ENCODE measurements around the gene C16orf87. TPM values are rescaled to one million over a fixed set of nuclear protein-coding genes. Genes with fewer than 3 reads are reported as not detected.

C16orf87 gene
- total RNA-seq, 1 experiment from 2014 or later, result 13.5 TPM

DNA sequence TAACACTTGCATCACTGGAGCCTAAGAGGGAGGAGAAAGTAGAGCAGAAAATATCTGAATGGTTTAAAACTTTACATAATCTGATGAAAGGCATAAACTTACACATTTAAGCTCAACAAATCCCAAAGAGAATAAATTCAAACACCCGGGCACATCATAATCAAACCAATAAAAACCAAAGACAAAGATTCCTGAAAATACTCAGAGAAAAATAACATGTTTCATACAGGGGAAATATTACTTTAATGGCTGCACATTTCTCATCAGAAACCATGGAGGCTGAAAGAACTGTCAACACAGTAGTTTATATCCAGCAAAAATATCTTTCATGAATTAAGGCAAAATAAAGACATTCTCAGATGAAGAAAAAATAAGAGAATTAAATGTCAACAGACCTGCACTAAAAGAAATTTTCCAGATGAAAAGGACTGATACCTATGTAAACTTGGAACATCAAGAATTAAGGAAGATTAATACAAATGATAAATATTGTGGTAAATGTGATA lies 34.2 kb downstream of the C16orf87 start:
- H3K9me3 Mint-ChIP-seq (ENCODE audit: unreplicated experiment), result peaks cover 15% of the 10 kb centered on the region
- no peak overlapping the region for H3K27ac Mint-ChIP-seq (ENCODE audit: low read depth, unreplicated experiment)
- POLR2A ChIA-PET, result no interaction called here

GRCh38 chr16:46793841-46794240 lies 37.1 kb downstream of the C16orf87 start:
- no TSS peak for BruUV-seq (replicated peaks)
- Mint-ChIP-seq H3K4me1 (ENCODE audit: insufficient read depth, unreplicated experiment) (no peaks in the 10 kb centered on the region), H3K9me3 (ENCODE audit: unreplicated experiment) (peaks cover 15% of the 10 kb centered on the region), H3K27me3 (ENCODE audit: insufficient read depth, unreplicated experiment) (no peaks in the 10 kb centered on the region), H3K36me3 (ENCODE audit: insufficient read depth, unreplicated experiment) (peaks cover 7% of the 10 kb centered on the region), H3K27ac (ENCODE audit: low read depth, unreplicated experiment) (no peak overlapping the region), H3K4me3 (ENCODE audit: unreplicated experiment) (no peak overlapping the region)
- intact Hi-C loops (cut with micrococcal nuclease), result no loop called here
- no peak for DNase-seq (ENCODE audit: unreplicated experiment)
- POLR2A ChIA-PET, result no interaction called here
- CTCF ChIA-PET, result interaction anchor here (0.6 to 1.0 kb wide), 3 partner anchors 13 to 207 kb away, joined by 3 to 4 read pairs (median 4); no protein-coding TSS in a partner anchor
- TF ChIP-seq, protein P1, sequence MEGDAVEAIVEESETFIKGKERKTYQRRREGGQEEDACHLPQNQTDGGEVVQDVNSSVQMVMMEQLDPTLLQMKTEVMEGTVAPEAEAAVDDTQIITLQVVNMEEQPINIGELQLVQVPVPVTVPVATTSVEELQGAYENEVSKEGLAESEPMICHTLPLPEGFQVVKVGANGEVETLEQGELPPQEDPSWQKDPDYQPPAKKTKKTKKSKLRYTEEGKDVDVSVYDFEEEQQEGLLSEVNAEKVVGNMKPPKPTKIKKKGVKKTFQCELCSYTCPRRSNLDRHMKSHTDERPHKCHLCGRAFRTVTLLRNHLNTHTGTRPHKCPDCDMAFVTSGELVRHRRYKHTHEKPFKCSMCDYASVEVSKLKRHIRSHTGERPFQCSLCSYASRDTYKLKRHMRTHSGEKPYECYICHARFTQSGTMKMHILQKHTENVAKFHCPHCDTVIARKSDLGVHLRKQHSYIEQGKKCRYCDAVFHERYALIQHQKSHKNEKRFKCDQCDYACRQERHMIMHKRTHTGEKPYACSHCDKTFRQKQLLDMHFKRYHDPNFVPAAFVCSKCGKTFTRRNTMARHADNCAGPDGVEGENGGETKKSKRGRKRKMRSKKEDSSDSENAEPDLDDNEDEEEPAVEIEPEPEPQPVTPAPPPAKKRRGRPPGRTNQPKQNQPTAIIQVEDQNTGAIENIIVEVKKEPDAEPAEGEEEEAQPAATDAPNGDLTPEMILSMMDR (IDR thresholded peaks at IDR 0.05; ENCODE audit: unreplicated experiment), result no peak

More for the DNA sequence above, 34.2 kb downstream of the C16orf87 start:
- no peak overlapping the region for H3K4me3 Mint-ChIP-seq (ENCODE audit: unreplicated experiment)
- DNase-seq (ENCODE audit: unreplicated experiment), result no peak
- peaks cover 13% of the 10 kb centered on the region for H3K36me3 Mint-ChIP-seq (ENCODE audit: insufficient read depth, unreplicated experiment)
- CTCF ChIA-PET, result interaction anchor here (0.7 to 2.1 kb wide), 2 partner anchors 123 to 209 kb away, joined by 3 to 9 read pairs; no protein-coding TSS in a partner anchor
- TF ChIP-seq, protein P1 (IDR thresholded peaks at IDR 0.05; ENCODE audit: unreplicated experiment), result no peak
- peaks cover 6% of the 10 kb centered on the region for H3K4me1 Mint-ChIP-seq (ENCODE audit: insufficient read depth, unreplicated experiment)
- intact Hi-C loops (cut with micrococcal nuclease), result no loop called here
- no TSS peak for BruUV-seq (replicated peaks)
- no peaks in the 10 kb centered on the region for H3K27me3 Mint-ChIP-seq (ENCODE audit: insufficient read depth, unreplicated experiment)

DNA sequence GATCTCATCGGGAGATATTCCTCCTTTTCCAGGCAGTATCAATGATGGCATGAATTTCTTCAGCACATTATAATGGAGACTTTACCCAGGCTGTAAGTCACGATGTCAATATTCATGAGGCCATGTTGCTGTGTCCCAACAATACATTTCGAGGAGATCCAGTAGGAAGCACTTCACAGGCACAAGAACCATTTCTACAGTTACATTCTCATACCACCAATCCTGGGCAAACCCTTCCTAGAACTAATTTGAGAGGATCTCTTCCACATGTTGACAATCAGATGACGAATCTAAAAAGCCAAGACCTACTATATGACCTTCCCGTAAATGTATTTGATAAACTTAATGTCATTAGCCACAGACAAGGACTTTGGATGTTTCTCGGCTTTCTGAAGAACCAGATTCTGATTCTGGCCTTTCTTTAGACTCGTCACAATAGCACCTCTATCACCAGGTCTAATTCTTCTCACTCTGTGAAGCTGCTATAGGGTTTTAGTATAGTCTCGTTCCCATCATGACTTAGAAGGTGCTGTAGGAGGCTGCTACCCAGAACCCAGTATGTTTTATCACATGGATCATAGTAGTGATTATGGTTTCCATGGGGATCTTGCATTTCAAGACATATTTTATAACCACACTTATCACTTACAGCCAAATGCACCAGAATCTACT lies 40.2 kb downstream of the C16orf87 start:
- Mint-ChIP-seq H3K27me3 (ENCODE audit: insufficient read depth, unreplicated experiment) (no peaks in the 10 kb centered on the region), H3K36me3 (ENCODE audit: insufficient read depth, unreplicated experiment) (peaks cover 7% of the 10 kb centered on the region), H3K9me3 (ENCODE audit: unreplicated experiment) (peaks cover 15% of the 10 kb centered on the region), H3K4me1 (ENCODE audit: insufficient read depth, unreplicated experiment) (no peaks in the 10 kb centered on the region), H3K27ac (ENCODE audit: low read depth, unreplicated experiment) (no peak overlapping the region), H3K4me3 (ENCODE audit: unreplicated experiment) (peak overlapping the region; percentile 36)
- ChIA-PET CTCF (interaction anchor here (1.6 to 2.6 kb wide), 2 partner anchors 10 kb away, joined by 6 to 11 read pairs; no protein-coding TSS in a partner anchor), POLR2A (interaction anchor here (1.0 to 1.2 kb wide), 2 partner anchors 10 to 23 kb away, joined by 3 read pairs; no protein-coding TSS in a partner anchor)
- no peak for DNase-seq (ENCODE audit: unreplicated experiment)
- intact Hi-C loops (cut with micrococcal nuclease), result no loop called here
- BruUV-seq (replicated peaks), result no TSS peak
- TF ChIP-seq, protein P1 (IDR thresholded peaks at IDR 0.05; ENCODE audit: unreplicated experiment), result no peak

- peaks cover 11% of the 10 kb centered on the region for H3K9me3 Mint-ChIP-seq (ENCODE audit: unreplicated experiment)
- H3K4me1 Mint-ChIP-seq (ENCODE audit: insufficient read depth, unreplicated experiment), result no peaks in the 10 kb centered on the region
- H3K36me3 Mint-ChIP-seq (ENCODE audit: insufficient read depth, unreplicated experiment), result peaks cover 7% of the 10 kb centered on the region
- TF ChIP-seq, protein P1 (IDR thresholded peaks at IDR 0.05; ENCODE audit: unreplicated experiment), result no peak
- no TSS peak for BruUV-seq (replicated peaks)
- peak; percentile 25 for DNase-seq (ENCODE audit: unreplicated experiment)
- no peaks in the 10 kb centered on the region for H3K27me3 Mint-ChIP-seq (ENCODE audit: insufficient read depth, unreplicated experiment)
- intact Hi-C loops (cut with micrococcal nuclease), result no loop called here
- no peak overlapping the region for H3K27ac Mint-ChIP-seq (ENCODE audit: low read depth, unreplicated experiment)
- ChIA-PET POLR2A (interaction anchor here (1.2 kb wide), 1 partner anchor 24 kb away, joined by 3 read pairs; no protein-coding TSS in a partner anchor), CTCF (interaction anchor here (0.6 to 1.6 kb wide), 2 partner anchors 11 to 117 kb away, joined by 5 to 6 read pairs; no protein-coding TSS in a partner anchor)
- H3K4me3 Mint-ChIP-seq (ENCODE audit: unreplicated experiment), result peak overlapping the region; percentile 36
Measured at GRCh38 chr16:46789499-46790414, 41.2 kb downstream of the C16orf87 start.
